ENCODE results near the gene SOCS7. TPM values are rescaled to one million over a fixed set of nuclear protein-coding genes. Genes with fewer than 3 reads are reported as not detected.
A peak's percentile ranks its signal among the peaks of the same experiment; 100 is the strongest.

Gene SOCS7
- total and polyA plus RNA-seq, 2 of the 4 experiments (the other 2 are of a cell fraction), result 6.5 to 6.8 TPM

GRCh38 chr17:38417210-38417951, 65.7 kb downstream of the SOCS7 start:
- DNase-seq (no peak), ATAC-seq (ENCODE audit: low read depth) (no peak)
- Histone ChIP-seq H3K4me3 (ENCODE audit: insufficient read depth, low read depth, low read length) (no peak overlapping the region), H3K56ac (ENCODE audit: extremely low read depth, insufficient read depth, low read length) (no peak overlapping the region), H3K27me3 (ENCODE audit: control insufficient read depth, insufficient read depth, low read length) (peaks cover 27% of the 10 kb centered on the region), H2AFZ (replicated peaks; ENCODE audit: low read length, poor library complexity) (no peak overlapping the region), H3K23ac (ENCODE audit: low read depth, low read length) (no peak overlapping the region), H3K4me2 (ENCODE audit: low read depth, low read length) (no peak overlapping the region), H3K9me1 (ENCODE audit: insufficient read depth, low read length) (0 out of 2 replicates have a peak, but pooled peaks cover 6% of the 10 kb centered on the region), H3K79me1 (ENCODE audit: low read depth in 1 of 2, low read length in 2 of 2) (no peaks in the 10 kb centered on the region; a peak in 1 of 4 replicates), H3K9me3 (ENCODE audit: control insufficient read depth, insufficient read depth, low read length) (no peaks in the 10 kb centered on the region), H2BK5ac (ENCODE audit: low read depth, low read length, poor library complexity, severe bottlenecking) (no peak overlapping the region), H4K8ac (ENCODE audit: low read depth in 2 of 2, low read length in 2 of 2) (no peak overlapping the region), H4K5ac (ENCODE audit: low read depth, low read length) (no peak overlapping the region), H3K4ac (ENCODE audit: low read depth, low read length) (no peak overlapping the region), H3K36me3 (ENCODE audit: control insufficient read depth, insufficient read depth, low read length) (no peaks in the 10 kb centered on the region), H4K20me1 (ENCODE audit: insufficient read depth, low read length) (no peaks in the 10 kb centered on the region; the same call in 1 of the 2 replicates), H2AK5ac (ENCODE audit: low read depth, low read length) (no peak overlapping the region), H2BK120ac (ENCODE audit: low read depth, low read length) (no peak overlapping the region), H3K18ac (ENCODE audit: low read depth, low read length) (no peak overlapping the region), H2AK9ac (replicated peaks; ENCODE audit: low read depth, low read length, poor library complexity) (peak overlapping the region; percentile 6), H2BK15ac (ENCODE audit: low read depth, low read length) (no peak overlapping the region), H3K27ac (ENCODE audit: insufficient read depth, low read length) (no peak overlapping the region), H3K4me1 (ENCODE audit: control insufficient read depth, insufficient read depth, low read length) (peaks cover 19% of the 10 kb centered on the region), H2BK20ac (ENCODE audit: low read depth, low read length) (no peak overlapping the region), H3K14ac (replicated peaks; ENCODE audit: low read depth, low read length) (no peak overlapping the region), H3K9ac (ENCODE audit: low read depth, low read length) (no peak overlapping the region), H4K91ac (ENCODE audit: insufficient read depth, low read depth, low read length) (no peak overlapping the region)
- 76% methylated on average over 4 of the region's 11 CpGs; no CpG with 5 or more reads in 1 of the 2 experiments for WGBS, 2 experiments (ENCODE audit: extremely low coverage in 2 of 2, insufficient read length in 1 of 2)
- TF ChIP-seq BHLHE40 (IDR thresholded peaks at IDR 0.05; ENCODE audit: low read depth, low read length) (no peak), CHD1 (IDR thresholded peaks at IDR 0.05; ENCODE audit: low read depth, low read length) (no peak), MXI1 (IDR thresholded peaks at IDR 0.05; ENCODE audit: borderline replicate concordance, low read depth, low read length) (no peak), MAFK (IDR thresholded peaks at IDR 0.05; ENCODE audit: low read depth, low read length) (no peak), RAD21 (IDR thresholded peaks at IDR 0.05; ENCODE audit: low read length) (no peak), RFX5 (IDR thresholded peaks at IDR 0.05; ENCODE audit: low read depth, low read length) (no peak), SMC3 (IDR thresholded peaks at IDR 0.05; ENCODE audit: low read depth, low read length) (no peak), USF2 (IDR thresholded peaks at IDR 0.05; ENCODE audit: low read depth, low read length) (no peak), POLR2A (IDR thresholded peaks at IDR 0.05; ENCODE audit: low read depth, low read length) (no peak), NFE2L2 (IDR thresholded peaks at IDR 0.05; ENCODE audit: low read depth, low read length) (no peak), FOS (IDR thresholded peaks at IDR 0.05; ENCODE audit: low read depth, low read length) (no peak), CEBPB (IDR thresholded peaks at IDR 0.05; ENCODE audit: low read depth, low read length) (no peak)
- TF ChIP-seq, protein P1, sequence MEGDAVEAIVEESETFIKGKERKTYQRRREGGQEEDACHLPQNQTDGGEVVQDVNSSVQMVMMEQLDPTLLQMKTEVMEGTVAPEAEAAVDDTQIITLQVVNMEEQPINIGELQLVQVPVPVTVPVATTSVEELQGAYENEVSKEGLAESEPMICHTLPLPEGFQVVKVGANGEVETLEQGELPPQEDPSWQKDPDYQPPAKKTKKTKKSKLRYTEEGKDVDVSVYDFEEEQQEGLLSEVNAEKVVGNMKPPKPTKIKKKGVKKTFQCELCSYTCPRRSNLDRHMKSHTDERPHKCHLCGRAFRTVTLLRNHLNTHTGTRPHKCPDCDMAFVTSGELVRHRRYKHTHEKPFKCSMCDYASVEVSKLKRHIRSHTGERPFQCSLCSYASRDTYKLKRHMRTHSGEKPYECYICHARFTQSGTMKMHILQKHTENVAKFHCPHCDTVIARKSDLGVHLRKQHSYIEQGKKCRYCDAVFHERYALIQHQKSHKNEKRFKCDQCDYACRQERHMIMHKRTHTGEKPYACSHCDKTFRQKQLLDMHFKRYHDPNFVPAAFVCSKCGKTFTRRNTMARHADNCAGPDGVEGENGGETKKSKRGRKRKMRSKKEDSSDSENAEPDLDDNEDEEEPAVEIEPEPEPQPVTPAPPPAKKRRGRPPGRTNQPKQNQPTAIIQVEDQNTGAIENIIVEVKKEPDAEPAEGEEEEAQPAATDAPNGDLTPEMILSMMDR (conservative IDR thresholded peaks at IDR 0.05; ENCODE audit: low read depth, low read length), result no peak
- TF ChIP-seq, protein P2, sequence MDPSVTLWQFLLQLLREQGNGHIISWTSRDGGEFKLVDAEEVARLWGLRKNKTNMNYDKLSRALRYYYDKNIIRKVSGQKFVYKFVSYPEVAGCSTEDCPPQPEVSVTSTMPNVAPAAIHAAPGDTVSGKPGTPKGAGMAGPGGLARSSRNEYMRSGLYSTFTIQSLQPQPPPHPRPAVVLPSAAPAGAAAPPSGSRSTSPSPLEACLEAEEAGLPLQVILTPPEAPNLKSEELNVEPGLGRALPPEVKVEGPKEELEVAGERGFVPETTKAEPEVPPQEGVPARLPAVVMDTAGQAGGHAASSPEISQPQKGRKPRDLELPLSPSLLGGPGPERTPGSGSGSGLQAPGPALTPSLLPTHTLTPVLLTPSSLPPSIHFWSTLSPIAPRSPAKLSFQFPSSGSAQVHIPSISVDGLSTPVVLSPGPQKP (IDR thresholded peaks at IDR 0.05; ENCODE audit: borderline replicate concordance, low read depth, low read length), result no peak
- ChIA-PET CTCF (interaction anchor here (1.5 kb wide), 1 partner anchor 68 kb away, joined by 4 read pairs; no protein-coding TSS in a partner anchor), POLR2A (ENCODE audit: unreplicated experiment) (no interaction called here)
- in situ Hi-C loops (cut with MboI; ENCODE audit: low sequenced_read_pairs), result no loop called here
- dilution Hi-C loops (cut with HindIII; ENCODE audit: low sequenced_read_pairs, unreplicated experiment), result no loop called here
- BruUV-seq (replicated peaks), result no TSS peak
- intact Hi-C loops (cut with micrococcal nuclease), result no loop called here
